Uterus (tissue), 2 donors: Measurements from ENCODE around the gene TMEM150A.

ENCODE experiments used
- CTCF ChIP-seq, 4 experiments: fragments of 200-600 bp in 2 of 4; fragments of 450-650 bp in 2 of 4; sonication (generic) in 2 of 4; IDR thresholded peaks; one replicate each; pipeline ENCODE4 v1.5.1; 2016 to 2019; ENCODE audit warnings: antibody characterized with exemption in 4 of 4, mild to moderate bottlenecking in 2 of 4, moderate library complexity in 1 of 4
- POLR2A ChIP-seq, 2 donors: fragments of 450-650 bp; IDR thresholded peaks; one replicate each; pipeline ENCODE4 v1.6.1; 2016; ENCODE audit warnings: antibody characterized with exemption in 2 of 2, mild to moderate bottlenecking in 1 of 2, moderate library complexity in 1 of 2

GRCh38 chr2:85566265-85566664, 36.2 kb downstream of the TMEM150A start:
- no peak for TF ChIP-seq CTCF (IDR thresholded peaks at IDR 0.05)
- no peak for TF ChIP-seq POLR2A (IDR thresholded peaks at IDR 0.05)
